NCI-H146 (cell line): ENCODE measurements around the gene SSR1.
A peak's percentile ranks its signal among the peaks of the same experiment; 100 is the strongest.

Experiments
- DNase-seq: peaks from one replicate; lab custom pipeline; 2025; lab: John Stamatoyannopoulos, UW

The SSR1 gene

DNA sequence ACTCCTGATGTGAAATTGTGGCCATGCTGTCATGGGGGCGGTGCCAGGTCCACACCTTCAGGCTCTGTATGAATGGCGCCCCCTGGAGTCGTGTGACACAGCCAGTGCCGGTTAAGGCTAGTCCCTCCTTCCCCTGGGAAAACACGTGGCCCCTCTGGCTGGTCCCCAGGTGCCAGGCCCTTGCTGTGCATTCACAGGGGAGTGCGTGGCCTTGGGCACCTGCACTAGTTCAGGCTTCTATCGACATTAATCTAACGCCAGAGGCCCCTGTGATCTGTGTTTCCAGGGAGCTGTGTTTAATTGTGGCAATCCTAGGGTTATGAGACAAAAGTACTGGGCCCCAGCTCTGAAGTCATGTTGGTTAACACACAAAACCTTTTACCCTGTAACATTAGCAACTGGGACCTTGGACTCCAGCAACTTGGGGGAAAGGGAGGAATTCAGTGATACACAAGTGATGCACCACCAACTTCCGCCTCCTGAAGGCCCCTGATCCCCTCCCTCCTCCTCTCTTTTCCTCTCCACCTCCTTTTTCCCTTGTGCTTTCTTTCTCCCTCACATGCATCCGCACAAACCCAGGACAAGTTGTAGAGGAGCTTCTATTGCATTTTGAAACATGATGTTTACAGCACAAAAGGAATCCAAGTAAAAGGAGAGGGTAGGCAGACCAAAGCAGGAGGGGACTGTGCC lies 74.0 kb downstream of the SSR1 start:
- DNase-seq: peak; percentile 91

DNA sequence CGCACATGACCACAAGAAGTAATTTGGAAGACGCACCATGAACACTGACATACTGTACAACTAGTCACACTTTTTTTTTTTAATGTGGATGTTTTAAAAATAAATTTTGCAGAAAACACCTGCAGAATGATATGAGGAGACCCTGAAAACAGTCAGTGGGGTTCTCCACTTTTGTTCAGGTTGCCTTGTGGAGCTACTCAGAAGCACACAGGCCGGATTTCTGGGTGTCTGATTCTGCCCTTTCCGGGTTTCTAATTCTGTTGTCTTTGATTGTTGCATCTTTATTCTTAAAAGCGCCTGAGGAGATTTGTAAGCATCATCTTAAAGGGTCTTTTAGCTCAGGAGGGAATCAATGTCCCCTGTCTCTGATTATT lies 74.5 kb downstream of the SSR1 start:
- no peak for DNase-seq

DNA sequence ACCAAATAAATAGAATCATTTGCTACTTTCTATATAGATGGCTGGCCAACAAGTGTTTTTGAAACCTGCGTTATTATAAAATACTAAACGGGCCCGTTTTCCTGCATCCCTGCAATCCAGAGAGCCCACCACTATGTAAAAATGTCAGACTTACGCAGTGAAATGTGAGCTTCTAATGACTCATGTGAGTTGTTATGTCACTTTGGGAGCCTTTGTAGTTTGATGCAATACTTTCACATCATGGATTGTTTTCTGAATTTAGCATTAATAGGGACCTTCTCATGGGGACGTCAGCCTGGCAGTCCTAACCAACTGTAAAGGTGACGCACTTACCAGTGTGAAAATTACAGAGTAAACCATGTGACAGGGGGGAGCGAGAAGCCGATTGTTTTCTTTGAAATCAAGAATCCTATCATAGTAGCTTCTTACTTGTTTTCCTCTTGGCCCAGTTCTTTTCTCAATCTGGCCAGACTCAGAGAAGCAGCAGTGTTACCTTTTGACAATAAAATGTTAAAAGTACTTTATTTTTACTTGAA lies 75.3 kb downstream of the SSR1 start:
- no peak for DNase-seq

DNA sequence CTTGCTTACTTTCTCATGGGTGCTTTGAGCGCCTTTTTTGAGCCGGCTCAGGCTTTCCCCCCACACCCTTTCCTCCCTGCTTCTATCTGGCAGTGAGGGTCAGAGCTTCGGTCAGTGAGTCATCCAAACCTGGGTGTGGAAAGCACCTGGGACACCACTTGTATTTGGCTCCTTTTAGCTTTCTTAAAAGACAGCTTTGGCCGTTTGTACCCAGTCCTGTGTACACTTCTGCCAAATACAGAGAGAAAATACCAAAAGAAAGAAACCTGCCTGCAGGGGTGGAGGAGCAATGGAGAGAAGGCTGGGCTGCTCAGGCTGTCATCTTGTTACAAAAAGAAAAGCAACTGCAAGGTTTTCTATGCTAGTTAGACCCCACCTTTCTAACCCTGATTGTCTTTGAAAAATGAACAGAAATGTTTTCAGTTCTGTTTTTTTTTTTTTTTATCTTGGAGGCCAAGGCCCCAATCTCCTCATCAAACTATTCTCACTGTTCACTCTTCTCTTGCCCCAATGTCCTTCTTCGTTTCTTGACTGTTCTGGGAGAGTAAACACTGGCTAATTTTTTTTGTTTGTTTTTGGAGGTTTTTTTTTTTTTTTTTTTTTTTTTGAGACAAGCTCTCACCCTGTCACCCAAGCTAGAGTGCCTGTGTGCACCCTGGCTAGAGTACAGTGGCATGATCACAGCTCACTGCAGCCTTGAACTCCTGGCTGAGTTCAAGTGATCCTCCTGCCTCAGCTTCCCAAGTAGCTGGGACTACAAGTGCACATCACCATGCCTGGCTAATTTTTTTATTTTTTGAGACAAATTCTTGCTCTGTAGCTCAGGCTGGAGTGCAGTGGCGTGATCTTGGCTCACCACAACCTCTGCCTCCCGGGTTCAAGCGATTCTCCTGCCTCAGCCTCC lies 76.4 kb downstream of the SSR1 start:
- no peak for DNase-seq

DNA sequence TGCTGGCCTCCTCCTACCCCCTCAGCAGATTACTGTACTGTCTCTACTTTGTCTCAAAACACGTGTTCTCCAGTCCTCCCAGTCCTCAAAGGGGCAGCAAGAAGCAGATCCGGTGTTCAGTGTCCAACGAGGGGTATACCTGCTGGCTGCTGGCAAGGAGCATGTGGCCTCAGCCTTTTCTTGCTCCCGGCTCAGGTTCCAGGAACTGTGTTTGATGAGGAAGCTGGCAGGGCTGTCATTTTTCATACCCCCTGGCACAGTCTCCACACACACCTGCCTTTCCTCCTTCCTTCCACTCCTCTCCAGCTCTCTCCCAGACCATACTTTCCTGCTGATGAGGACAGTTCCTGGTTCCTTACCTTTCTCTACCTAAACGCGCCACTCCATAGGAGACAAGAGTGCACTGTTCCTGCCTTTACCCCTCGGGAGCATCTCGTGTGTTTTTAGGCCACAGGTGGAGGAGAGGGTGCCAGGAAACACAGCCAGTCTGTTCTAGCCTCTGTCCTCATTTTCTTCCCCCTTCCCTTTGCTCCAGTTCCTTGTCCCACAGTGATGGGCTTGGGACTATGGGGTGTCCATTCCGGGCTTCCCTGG lies 77.2 kb downstream of the SSR1 start:
- DNase-seq: no peak

DNA sequence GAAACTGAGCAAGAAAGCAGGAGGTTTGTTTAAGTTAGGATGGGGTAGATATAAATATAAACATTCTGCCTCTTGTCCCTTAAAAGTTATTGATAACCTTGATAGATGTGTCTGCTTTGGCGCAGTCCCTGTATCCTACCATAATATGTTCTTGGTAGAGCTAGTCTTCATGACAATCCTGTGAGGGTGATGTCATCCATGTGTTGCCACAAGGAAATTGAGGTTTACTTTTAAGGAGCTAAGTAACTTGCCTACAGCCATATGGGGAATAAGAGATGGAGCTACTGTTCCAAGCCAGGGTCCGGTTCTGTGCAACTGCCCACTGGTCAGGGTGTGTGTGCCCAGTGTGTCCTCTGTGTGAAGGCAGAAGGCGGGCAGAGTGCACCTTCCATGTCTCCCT lies 78.5 kb downstream of the SSR1 start:
- DNase-seq: no peak

DNA sequence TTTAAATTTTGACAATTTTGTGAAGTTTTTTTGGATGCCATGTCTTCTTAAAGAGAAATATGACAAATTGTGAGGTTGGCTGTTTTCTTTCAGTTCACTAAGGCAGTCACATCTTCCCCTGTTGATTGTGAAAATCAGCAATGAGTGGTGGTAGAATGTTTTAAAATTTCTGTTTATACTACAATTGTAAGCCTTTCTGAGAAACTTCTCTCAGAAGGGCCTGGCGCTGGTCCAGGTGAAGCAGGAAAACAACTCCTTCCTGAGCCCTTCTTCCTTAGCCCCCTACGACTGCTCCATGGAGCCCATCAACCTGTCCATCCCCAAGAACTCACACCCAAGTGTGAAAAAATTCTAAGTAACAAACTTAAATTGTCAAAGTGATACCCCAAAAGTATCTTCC lies 80.6 kb downstream of the SSR1 start:
- DNase-seq: no peak

DNA sequence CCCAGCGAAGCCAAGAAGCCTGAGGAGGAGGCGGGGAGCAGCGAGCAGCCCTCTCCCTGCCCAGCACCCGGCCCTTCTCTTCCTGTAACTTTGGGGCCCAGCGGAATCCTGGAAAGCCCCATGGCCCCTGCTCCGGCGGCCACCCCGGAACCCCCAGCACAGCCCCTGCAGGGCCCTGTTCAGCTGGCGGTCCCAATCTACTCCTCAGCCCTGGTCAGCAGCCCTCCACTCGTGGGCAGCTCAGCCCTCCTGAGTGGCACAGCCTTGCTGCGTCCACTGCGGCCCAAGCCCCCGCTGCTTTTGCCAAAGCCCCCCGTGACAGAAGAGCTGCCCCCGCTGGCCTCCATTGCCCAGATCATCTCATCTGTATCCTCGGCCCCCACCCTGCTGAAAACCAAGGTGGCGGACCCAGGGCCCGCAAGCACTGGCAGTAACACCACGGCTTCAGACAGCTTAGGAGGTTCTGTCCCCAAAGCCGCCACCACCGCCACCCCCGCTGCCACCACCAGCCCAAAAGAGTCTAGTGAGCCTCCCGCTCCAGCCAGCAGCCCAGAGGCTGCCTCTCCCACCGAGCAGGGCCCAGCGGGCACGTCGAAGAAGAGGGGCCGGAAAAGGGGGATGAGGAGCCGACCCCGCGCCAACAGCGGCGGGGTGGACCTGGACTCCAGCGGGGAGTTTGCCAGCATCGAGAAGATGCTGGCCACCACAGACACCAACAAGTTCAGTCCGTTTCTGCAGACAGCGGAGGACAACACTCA lies 81.9 kb downstream of the SSR1 start:
- no peak for DNase-seq

DNA sequence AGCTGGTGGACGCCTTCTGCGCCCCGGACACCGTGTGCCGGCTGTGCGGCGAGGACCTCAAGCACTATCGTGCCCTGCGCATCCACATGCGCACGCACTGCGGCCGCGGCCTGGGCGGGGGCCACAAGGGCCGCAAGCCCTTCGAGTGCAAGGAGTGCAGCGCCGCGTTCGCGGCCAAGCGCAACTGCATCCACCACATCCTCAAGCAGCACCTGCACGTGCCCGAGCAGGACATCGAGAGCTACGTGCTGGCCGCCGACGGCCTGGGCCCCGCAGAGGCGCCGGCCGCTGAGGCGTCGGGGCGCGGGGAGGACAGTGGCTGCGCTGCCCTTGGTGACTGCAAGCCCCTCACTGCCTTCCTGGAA lies 82.7 kb downstream of the SSR1 start:
- DNase-seq: no peak

DNA sequence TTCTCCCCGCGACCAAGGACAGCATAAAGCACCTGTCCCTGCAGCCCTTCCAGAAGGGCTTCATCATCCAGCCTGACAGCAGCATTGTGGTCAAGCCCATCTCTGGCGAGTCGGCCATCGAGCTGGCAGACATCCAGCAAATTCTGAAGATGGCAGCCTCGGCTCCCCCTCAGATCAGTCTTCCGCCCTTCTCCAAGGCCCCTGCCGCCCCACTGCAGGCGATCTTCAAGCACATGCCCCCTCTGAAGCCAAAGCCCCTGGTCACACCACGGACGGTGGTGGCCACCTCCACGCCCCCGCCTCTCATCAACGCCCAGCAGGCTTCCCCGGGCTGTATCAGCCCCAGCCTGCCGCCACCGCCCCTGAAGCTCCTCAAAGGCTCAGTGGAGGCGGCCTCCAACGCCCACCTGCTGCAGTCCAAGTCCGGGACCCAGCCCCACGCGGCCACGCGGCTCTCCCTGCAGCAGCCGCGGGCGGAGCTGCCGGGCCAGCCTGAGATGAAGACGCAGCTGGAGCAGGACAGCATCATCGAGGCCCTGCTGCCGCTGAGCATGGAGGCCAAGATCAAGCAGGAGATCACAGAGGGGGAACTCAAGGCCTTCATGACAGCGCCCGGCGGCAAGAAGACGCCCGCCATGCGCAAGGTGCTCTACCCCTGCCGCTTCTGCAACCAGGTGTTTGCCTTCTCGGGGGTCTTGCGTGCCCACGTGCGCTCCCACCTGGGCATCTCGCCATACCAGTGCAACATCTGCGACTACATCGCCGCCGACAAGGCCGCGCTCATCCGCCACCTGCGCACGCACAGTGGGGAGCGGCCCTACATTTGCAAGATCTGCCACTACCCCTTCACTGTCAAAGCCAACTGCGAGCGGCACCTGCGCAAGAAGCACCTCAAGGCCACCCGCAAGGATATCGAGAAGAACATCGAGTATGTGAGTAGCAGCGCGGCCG lies 83.3 kb downstream of the SSR1 start:
- no peak for DNase-seq

DNA sequence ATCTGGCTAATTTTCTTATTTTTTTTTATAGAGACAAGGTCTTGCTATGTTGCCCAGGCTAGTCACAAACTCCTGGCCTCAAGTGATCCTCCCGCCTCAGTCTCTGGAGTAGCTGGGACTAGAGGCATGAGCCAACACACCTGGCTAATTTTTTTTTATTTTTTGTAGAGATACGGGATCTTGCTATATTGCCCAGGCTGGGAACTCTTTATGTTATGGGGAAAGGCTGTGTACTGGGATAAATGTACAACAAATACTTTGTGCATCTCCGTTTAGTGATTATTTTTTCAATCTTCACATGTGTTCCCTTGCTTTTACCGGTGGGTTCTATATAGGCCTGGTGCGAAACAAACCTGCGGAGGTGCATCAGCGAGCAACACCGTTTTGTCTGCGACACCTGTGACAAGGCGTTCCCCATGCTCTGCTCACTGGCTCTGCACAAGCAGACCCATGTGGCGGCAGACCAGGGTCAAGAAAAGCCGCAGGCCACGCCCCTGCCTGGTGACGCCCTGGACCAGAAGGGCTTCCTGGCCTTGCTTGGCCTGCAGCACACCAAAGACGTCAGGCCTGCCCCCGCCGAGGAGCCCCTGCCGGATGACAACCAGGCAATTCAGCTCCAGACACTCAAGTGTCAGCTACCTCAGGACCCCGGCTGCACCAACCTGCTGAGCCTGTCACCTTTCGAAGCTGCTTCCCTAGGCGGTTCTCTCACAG lies 84.2 kb downstream of the SSR1 start:
- DNase-seq: no peak

DNA sequence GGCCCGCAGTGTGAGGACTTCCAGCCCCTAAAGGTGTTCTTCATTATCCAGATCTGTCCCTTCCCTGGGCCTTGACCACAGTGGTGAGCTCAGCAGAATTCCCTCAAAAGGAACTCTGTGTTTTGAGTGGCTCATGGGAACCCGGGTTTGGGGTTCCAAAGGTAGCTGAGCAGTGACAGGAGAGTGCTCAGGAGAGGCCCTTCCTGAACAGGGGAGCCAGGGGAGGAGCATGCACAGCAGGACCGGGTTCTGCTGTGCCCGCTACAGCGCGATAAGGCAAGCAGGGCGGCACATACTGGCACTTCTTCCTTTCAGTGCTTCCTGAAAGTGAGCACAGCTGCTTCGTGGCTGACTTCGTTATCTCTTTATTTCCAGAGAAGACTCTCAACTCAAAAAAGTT lies 88.3 kb downstream of the SSR1 start:
- no peak for DNase-seq

DNA sequence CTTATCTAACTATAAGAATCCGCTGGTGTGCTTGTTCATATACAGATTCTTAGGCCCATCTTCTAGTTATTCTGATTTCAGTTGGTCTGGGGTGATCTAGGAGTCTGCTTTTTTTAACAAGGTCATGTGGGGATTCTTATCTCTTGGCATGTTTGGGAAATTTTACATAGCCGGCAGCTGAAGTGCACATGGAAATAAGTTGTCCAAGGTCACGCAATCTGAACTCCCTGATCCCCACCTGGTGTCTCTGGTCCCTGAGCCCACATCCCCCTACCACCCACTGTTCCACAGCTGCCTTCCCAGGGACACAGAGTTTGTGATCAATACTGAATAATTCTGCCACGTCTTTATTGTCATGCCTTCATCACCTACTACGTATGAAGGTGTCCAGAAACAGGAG lies 90.8 kb downstream of the SSR1 start:
- DNase-seq: no peak

DNA sequence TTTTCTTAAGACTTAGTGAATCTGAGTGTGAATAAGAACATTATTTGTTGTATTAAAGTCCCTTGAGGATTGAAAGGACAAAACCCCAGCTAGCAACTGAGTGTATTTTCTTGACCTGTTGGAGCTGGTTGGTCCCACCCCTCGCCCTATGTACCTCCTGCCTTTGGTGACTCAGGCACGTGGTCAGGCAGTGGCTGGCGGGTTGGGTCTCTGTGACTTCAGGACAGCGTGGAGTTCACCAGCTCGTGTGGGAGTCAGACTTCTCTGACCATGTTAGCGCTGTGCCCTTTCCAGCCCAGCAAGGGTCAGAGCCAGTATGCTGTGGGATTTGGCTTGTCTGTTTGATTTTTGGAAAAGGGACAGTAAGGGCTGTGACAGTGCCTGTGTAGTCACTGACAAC lies 93.7 kb downstream of the SSR1 start:
- DNase-seq: no peak

DNA sequence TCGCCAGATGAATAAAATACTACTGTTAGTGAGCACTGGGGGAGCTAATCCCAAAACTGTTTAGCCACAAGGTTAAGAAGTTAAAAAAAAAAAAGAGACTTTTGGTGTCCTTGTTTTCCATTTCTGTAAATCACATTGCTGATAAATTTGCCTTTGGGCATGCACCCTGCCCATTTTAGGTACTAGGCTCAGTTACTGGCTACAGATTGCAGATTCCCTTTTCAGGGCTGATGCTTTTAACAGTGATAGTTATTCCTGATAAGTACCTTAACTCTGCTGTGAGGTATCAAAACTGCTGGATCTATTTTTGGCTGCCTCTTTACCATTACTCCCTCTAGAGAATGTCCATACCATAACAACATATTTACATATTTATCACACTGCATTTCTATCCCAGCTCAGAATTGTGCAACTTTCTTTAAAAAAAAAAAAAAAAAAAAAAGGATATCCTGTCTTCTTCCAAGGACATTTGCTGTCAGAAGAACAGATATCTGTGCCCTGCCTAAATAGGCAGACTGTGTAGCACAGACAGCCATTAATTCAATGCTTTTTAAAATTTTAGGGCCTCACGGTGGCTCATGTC lies 94.5 kb downstream of the SSR1 start:
- no peak for DNase-seq
